Neural progenitor cell (in vitro differentiated cells): Measurements from ENCODE around the gene MYO15A.

Source experiments
- CTCF ChIP-seq: fragments of 200-600 bp; sonication (generic); IDR thresholded peaks from 2 replicates; pipeline ENCODE4 v1.5.1; 2017; ENCODE audit warnings: antibody characterized with exemption, mild to moderate bottlenecking
- EZH2 ChIP-seq: fragments of 200-600 bp; sonication (generic); IDR thresholded peaks from 2 replicates; pipeline ENCODE4 v1.6.1; 2017; ENCODE audit warnings: antibody characterized with exemption, mild to moderate bottlenecking, moderate library complexity
- EZH2phosphoT487 ChIP-seq: fragments of 200-600 bp; sonication (generic); IDR thresholded peaks from 2 replicates; pipeline ENCODE4 v1.6.1; 2017; ENCODE audit warnings: antibody characterized with exemption

- TF ChIP-seq CTCF: no peak
- TF ChIP-seq EZH2: no peak
- no peak for TF ChIP-seq EZH2phosphoT487
Observed at GRCh38 chr17:18105595-18105994, 3.0 kb upstream of the MYO15A start.
